ENCODE results near the gene TMEM200C.

GRCh38 chr18:5871426-5871825 lies 23.9 kb downstream of the TMEM200C start:
- TF ChIP-seq POLR2A (IDR thresholded peaks at IDR 0.05) (no peak), CTCF (IDR thresholded peaks at IDR 0.05) (no peak)

All from uterus (tissue), 2 donors.